ENCODE data around the gene SMARCC1. TPM values are rescaled to one million over a fixed set of nuclear protein-coding genes. Genes with fewer than 3 reads are reported as not detected.

The SMARCC1 gene
- total RNA-seq, 1 donor from 2014 or later = 146 TPM

DNA sequence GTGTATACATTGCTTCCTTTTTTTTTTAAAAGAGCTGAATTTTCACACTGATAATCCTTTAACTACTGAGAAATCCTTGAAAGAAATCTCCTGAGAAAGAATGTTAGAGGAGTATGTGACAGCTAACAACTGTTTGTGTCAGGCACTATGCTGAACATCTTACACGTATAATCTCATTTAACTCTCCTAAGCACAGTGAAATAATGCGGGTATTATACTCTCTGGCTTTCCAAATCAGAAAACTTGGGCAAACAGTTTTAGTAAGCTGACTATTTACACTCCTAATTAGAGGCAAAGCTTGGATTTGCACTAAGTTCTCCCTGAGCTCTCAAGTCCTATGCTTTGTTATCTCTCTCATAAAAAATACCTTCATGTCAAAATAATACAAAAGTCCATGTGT, 69.3 kb downstream of the SMARCC1 start:
- H3K27me3 Mint-ChIP-seq (ENCODE audit: low read depth, unreplicated experiment) = no peaks in the 10 kb centered on the region
- DNase-seq (ENCODE audit: low read depth) (no peak), FAIRE-seq (no peak)
- Histone ChIP-seq H3K79me2 (ENCODE audit: insufficient read depth, low read length) (peaks cover 33% of the 10 kb centered on the region), H3K27me3 (ENCODE audit: insufficient read depth, low read length) (no peaks in the 10 kb centered on the region), H3K4me3 (ENCODE audit: insufficient read depth, low read depth, low read length) (no peak overlapping the region), H4K20me1 (ENCODE audit: insufficient read depth, low read length) (peaks cover 23% of the 10 kb centered on the region), H3K4me2 (ENCODE audit: low read length) (no peak overlapping the region), H3K9me3 (ENCODE audit: insufficient read depth, low read depth, low read length) (no peaks in the 10 kb centered on the region), H3K9ac (ENCODE audit: low read length) (no peak overlapping the region), H3K36me3 (ENCODE audit: insufficient read depth, low read length) (peaks cover 56% of the 10 kb centered on the region), H2AFZ (ENCODE audit: low read depth, low read length) (no peak overlapping the region), H3K4me1 (ENCODE audit: insufficient read depth, low read length) (no peaks in the 10 kb centered on the region), H3K27ac (ENCODE audit: low read depth, low read length) (no peak overlapping the region)
- H3K9me3 Mint-ChIP-seq (ENCODE audit: unreplicated experiment) = no peaks in the 10 kb centered on the region
- TF ChIP-seq, protein P1, sequence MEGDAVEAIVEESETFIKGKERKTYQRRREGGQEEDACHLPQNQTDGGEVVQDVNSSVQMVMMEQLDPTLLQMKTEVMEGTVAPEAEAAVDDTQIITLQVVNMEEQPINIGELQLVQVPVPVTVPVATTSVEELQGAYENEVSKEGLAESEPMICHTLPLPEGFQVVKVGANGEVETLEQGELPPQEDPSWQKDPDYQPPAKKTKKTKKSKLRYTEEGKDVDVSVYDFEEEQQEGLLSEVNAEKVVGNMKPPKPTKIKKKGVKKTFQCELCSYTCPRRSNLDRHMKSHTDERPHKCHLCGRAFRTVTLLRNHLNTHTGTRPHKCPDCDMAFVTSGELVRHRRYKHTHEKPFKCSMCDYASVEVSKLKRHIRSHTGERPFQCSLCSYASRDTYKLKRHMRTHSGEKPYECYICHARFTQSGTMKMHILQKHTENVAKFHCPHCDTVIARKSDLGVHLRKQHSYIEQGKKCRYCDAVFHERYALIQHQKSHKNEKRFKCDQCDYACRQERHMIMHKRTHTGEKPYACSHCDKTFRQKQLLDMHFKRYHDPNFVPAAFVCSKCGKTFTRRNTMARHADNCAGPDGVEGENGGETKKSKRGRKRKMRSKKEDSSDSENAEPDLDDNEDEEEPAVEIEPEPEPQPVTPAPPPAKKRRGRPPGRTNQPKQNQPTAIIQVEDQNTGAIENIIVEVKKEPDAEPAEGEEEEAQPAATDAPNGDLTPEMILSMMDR (IDR thresholded peaks at IDR 0.05; ENCODE audit: insufficient read depth, low read depth, low read length) = no peak
- TF ChIP-seq EZH2 (IDR thresholded peaks at IDR 0.05; ENCODE audit: insufficient read depth, low read length) = no peak
- peaks cover 17% of the 10 kb centered on the region for H3K36me3 Mint-ChIP-seq (ENCODE audit: low read depth, unreplicated experiment)
- H3K27ac Mint-ChIP-seq (ENCODE audit: unreplicated experiment) = peak overlapping the region; percentile 3
- H3K4me3 Mint-ChIP-seq (ENCODE audit: unreplicated experiment) = no peak overlapping the region
- H3K4me1 Mint-ChIP-seq (ENCODE audit: low read depth, unreplicated experiment) = peaks cover 11% of the 10 kb centered on the region

DNA sequence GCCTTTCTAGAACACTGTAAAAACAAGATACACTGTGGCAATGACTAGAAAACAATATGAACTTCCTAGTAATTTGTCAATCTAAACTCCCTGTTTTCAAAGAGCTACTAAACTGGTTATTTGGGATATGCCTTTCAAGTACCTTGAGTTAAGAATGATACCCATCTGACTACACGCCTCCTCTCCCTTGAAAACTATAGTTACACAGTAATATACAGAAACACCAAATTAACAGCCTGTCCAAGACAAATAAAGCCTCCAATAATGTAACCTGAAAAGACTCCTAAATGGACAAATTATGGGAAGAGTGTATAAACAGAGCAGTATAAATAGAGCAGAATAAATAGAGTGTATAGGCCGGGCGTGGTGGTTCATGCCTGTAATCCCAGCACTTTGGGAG, 70.1 kb downstream of the SMARCC1 start:
- Mint-ChIP-seq H3K4me3 (ENCODE audit: unreplicated experiment) (no peak overlapping the region), H3K36me3 (ENCODE audit: low read depth, unreplicated experiment) (peaks cover 18% of the 10 kb centered on the region), H3K9me3 (ENCODE audit: unreplicated experiment) (no peaks in the 10 kb centered on the region), H3K27me3 (ENCODE audit: low read depth, unreplicated experiment) (no peaks in the 10 kb centered on the region), H3K4me1 (ENCODE audit: low read depth, unreplicated experiment) (peaks cover 7% of the 10 kb centered on the region), H3K27ac (ENCODE audit: unreplicated experiment) (no peak overlapping the region)
- Histone ChIP-seq H4K20me1 (ENCODE audit: insufficient read depth, low read length) (peaks cover 21% of the 10 kb centered on the region), H2AFZ (ENCODE audit: low read depth, low read length) (no peak overlapping the region), H3K9me3 (ENCODE audit: insufficient read depth, low read depth, low read length) (no peaks in the 10 kb centered on the region), H3K4me2 (ENCODE audit: low read length) (no peak overlapping the region), H3K4me1 (ENCODE audit: insufficient read depth, low read length) (no peaks in the 10 kb centered on the region), H3K36me3 (ENCODE audit: insufficient read depth, low read length) (peaks cover 61% of the 10 kb centered on the region), H3K27me3 (ENCODE audit: insufficient read depth, low read length) (no peaks in the 10 kb centered on the region), H3K79me2 (ENCODE audit: insufficient read depth, low read length) (peaks cover 32% of the 10 kb centered on the region), H3K4me3 (ENCODE audit: insufficient read depth, low read depth, low read length) (no peak overlapping the region), H3K9ac (ENCODE audit: low read length) (no peak overlapping the region), H3K27ac (ENCODE audit: low read depth, low read length) (no peak overlapping the region)
- DNase-seq (ENCODE audit: low read depth) (no peak), FAIRE-seq (no peak)
- TF ChIP-seq, protein P1 (IDR thresholded peaks at IDR 0.05; ENCODE audit: insufficient read depth, low read depth, low read length) = no peak
- no peak for TF ChIP-seq EZH2 (IDR thresholded peaks at IDR 0.05; ENCODE audit: insufficient read depth, low read length)

- FAIRE-seq = no peak
- Histone ChIP-seq H3K79me2 (ENCODE audit: insufficient read depth, low read length) (peaks cover 6% of the 10 kb centered on the region), H3K4me3 (ENCODE audit: insufficient read depth, low read depth, low read length) (no peak overlapping the region), H2AFZ (ENCODE audit: low read depth, low read length) (no peak overlapping the region), H3K9me3 (ENCODE audit: insufficient read depth, low read depth, low read length) (no peaks in the 10 kb centered on the region), H4K20me1 (ENCODE audit: insufficient read depth, low read length) (peaks cover 6% of the 10 kb centered on the region), H3K27ac (ENCODE audit: low read depth, low read length) (no peak overlapping the region), H3K4me1 (ENCODE audit: insufficient read depth, low read length) (peaks cover 2% of the 10 kb centered on the region), H3K9ac (ENCODE audit: low read length) (no peak overlapping the region), H3K36me3 (ENCODE audit: insufficient read depth, low read length) (peaks cover 56% of the 10 kb centered on the region), H3K27me3 (ENCODE audit: insufficient read depth, low read length) (no peaks in the 10 kb centered on the region), H3K4me2 (ENCODE audit: low read length) (no peak overlapping the region)
- H3K36me3 Mint-ChIP-seq (ENCODE audit: low read depth, unreplicated experiment) = peaks cover 17% of the 10 kb centered on the region
- no peaks in the 10 kb centered on the region for H3K9me3 Mint-ChIP-seq (ENCODE audit: unreplicated experiment)
- DNase-seq (ENCODE audit: low read depth) = no peak
- no peak overlapping the region for H3K4me3 Mint-ChIP-seq (ENCODE audit: unreplicated experiment)
- no peak for TF ChIP-seq EZH2 (IDR thresholded peaks at IDR 0.05; ENCODE audit: insufficient read depth, low read length)
- TF ChIP-seq, protein P1 (IDR thresholded peaks at IDR 0.05; ENCODE audit: insufficient read depth, low read depth, low read length) = no peak
- peaks cover 6% of the 10 kb centered on the region for H3K4me1 Mint-ChIP-seq (ENCODE audit: low read depth, unreplicated experiment)
- H3K27ac Mint-ChIP-seq (ENCODE audit: unreplicated experiment) = no peak overlapping the region
- H3K27me3 Mint-ChIP-seq (ENCODE audit: low read depth, unreplicated experiment) = no peaks in the 10 kb centered on the region
Measured at GRCh38 chr3:47705391-47705790, 76.3 kb downstream of the SMARCC1 start.
